ENCODE data around the gene ATR. TPM values are rescaled to one million over a fixed set of nuclear protein-coding genes. Genes with fewer than 3 reads are reported as not detected.
"Not testable (repeated sequence)": the region's sequence is repeated elsewhere in the genome, so short reads cannot be mapped to it uniquely, and the experiment has no call there.

Gene ATR
- total RNA-seq, 1 donor from 2014 or later, result 12.1 TPM

DNA sequence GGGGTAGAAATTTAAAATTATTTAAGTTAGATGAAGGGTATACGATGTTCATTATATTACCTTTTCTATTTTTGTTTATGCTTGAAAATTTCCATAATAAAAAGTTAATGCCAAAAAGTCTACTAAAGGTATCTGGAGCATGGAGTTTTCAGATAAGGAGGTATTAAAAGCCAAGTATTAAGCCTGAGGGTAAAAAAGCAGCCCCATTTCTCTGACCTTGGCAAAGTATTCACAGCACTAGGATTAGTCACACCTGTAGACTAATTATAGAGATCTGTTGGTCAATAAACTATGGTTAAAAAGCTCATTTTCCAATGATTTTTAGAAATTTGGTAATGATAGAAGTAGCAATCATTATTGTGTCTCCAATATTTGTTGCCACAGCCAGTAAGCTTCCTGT, 153.8 kb downstream of the ATR start:
- intact Hi-C loops (cut with DNase I), result no loop called here
- DNase-seq (ENCODE audit: low spot score), result no peak

GRCh38 chr3:142418926-142419592, 159.5 kb downstream of the ATR start:
- DNase-seq (ENCODE audit: low spot score), result no peak
- intact Hi-C loops (cut with DNase I), result no loop called here

DNA sequence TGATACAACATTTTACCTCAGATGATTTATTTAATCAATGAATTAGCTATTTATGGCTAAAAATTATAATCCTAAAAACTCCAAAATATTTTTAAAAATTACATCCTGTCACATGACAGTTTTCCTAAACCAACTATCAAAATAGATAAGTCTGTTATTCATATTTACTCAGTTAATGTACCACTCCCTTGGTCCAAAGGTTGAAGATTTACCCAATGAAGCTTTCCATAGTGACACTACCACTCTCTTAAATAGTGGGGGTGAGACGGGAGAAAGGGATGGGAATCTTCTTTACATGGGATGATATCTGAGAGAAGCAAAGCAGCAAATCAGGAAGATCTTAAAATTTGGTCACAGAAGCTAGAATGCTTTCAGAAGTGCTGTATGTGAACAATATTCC, 161.2 kb downstream of the ATR start:
- intact Hi-C loops (cut with DNase I), result no loop called here
- DNase-seq (ENCODE audit: low spot score), result no peak

DNA sequence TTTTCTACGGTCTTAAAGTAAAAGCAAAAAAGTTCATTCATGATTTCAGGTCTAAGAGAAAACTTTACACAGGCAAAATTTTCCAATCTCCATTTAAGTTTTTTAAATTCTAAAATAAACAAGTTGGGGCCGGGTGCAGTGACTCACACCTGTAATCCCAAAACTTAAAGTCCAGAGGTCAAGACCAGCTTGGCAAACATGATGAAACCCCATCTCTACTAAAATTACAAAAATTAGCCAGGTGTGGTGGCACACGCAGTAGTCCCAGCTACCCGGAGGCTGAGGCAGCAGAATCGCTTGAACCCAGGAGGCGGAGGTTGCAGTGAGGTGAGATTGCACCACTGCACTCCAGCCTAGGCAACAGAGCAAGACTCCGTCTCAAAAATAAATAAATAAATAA, 178.0 kb downstream of the ATR start:
- DNase-seq (ENCODE audit: low spot score); intact Hi-C loops (cut with DNase I): not testable (repeated sequence)

Other genes starting within 250 kb of the ATR start
- gene XRN1, start 130.7 kb downstream of the ATR start, total RNA-seq, result 24.5 TPM
- gene PLS1, start 17.7 kb upstream of the ATR start, total RNA-seq, result 0.81 TPM
- 18.7 TPM for gene TRPC1, start 145.3 kb upstream of the ATR start, total RNA-seq